Stimulated activated CD4-positive, alpha-beta T cell treated with anti-CD3 and anti-CD28 coated beads, Interleukin-1b, Interleukin-23, amount 100 ng/mL, for 48 hours (primary cell): ENCODE results near the gene ZNF536.
"Not testable (repeated sequence)": the region's sequence is repeated elsewhere in the genome, so short reads cannot be mapped to it uniquely, and the experiment has no call there.

Experiments
- DNase-seq: peaks from one replicate; pipeline ENCODE4 v3.0.0-alpha.2; 2020

ZNF536 gene

GRCh38 chr19:30490760-30491159 is 118.6 kb downstream of the ZNF536 start:
- no peak for DNase-seq

GRCh38 chr19:30492586-30493270 is 120.5 kb downstream of the ZNF536 start:
- DNase-seq: no peak

- DNase-seq: no peak
Observed at GRCh38 chr19:30497034-30497433, 124.8 kb downstream of the ZNF536 start.

GRCh38 chr19:30498085-30498484 is 125.9 kb downstream of the ZNF536 start:
- DNase-seq: not testable (repeated sequence)

- DNase-seq: no peak
Observed at GRCh38 chr19:30498707-30499106, 126.5 kb downstream of the ZNF536 start.

GRCh38 chr19:30504272-30504671 is 132.1 kb downstream of the ZNF536 start:
- no peak for DNase-seq

- no peak for DNase-seq
Observed at GRCh38 chr19:30512176-30513081, 140.2 kb downstream of the ZNF536 start.

- no peak for DNase-seq
Observed at GRCh38 chr19:30513082-30513411, 140.9 kb downstream of the ZNF536 start.

GRCh38 chr19:30516111-30516510 is 143.9 kb downstream of the ZNF536 start:
- no peak for DNase-seq

- DNase-seq: no peak
Observed at GRCh38 chr19:30516531-30516930, 144.3 kb downstream of the ZNF536 start.

GRCh38 chr19:30518965-30519606 is 146.9 kb downstream of the ZNF536 start:
- DNase-seq: no peak

- no peak for DNase-seq
Observed at GRCh38 chr19:30519607-30520205, 147.5 kb downstream of the ZNF536 start.

GRCh38 chr19:30520735-30521479 is 148.7 kb downstream of the ZNF536 start:
- DNase-seq: no peak

GRCh38 chr19:30521937-30522336 is 149.8 kb downstream of the ZNF536 start:
- DNase-seq: no peak

- DNase-seq: no peak
Observed at GRCh38 chr19:30522341-30522740, 150.2 kb downstream of the ZNF536 start.

GRCh38 chr19:30523791-30524190 is 151.6 kb downstream of the ZNF536 start:
- no peak for DNase-seq

- no peak for DNase-seq
Observed at GRCh38 chr19:30525383-30525782, 153.2 kb downstream of the ZNF536 start.

- DNase-seq: no peak
Observed at GRCh38 chr19:30528919-30529318, 156.7 kb downstream of the ZNF536 start.

- DNase-seq: no peak
Observed at GRCh38 chr19:30529876-30530275, 157.7 kb downstream of the ZNF536 start.

GRCh38 chr19:30530751-30531150 is 158.6 kb downstream of the ZNF536 start:
- DNase-seq: no peak

GRCh38 chr19:30535011-30535410 is 162.8 kb downstream of the ZNF536 start:
- no peak for DNase-seq

- DNase-seq: no peak
Observed at GRCh38 chr19:30536975-30537374, 164.8 kb downstream of the ZNF536 start.

- DNase-seq: no peak
Observed at GRCh38 chr19:30539315-30539714, 167.1 kb downstream of the ZNF536 start.
